HS-27A (cell line): Measurements from ENCODE around the gene CLDN7.
A peak's percentile ranks its signal among the peaks of the same experiment; 100 is the strongest.

Experiments
- DNase-seq: peaks from one replicate; pipeline ENCODE4 v3.0.0-alpha.2; 2012; ENCODE audit warnings: low read depth, missing footprints

Gene CLDN7

GRCh38 chr17:7285679-7286078 lies 23.4 kb upstream of the CLDN7 start:
- no peak for DNase-seq

- DNase-seq: no peak
These were observed 22.6 kb upstream of the CLDN7 start for GRCh38 chr17:7284911-7285310.

GRCh38 chr17:7283471-7284216 lies 21.4 kb upstream of the CLDN7 start:
- no peak for DNase-seq

- no peak for DNase-seq
These were observed 20.6 kb upstream of the CLDN7 start for GRCh38 chr17:7282752-7283321.

- DNase-seq: no peak
These were observed 19.9 kb upstream of the CLDN7 start for GRCh38 chr17:7281953-7282751.

- DNase-seq: peak; percentile 66
These were observed 19.0 kb upstream of the CLDN7 start, which contains the start of gene SLC2A4 for GRCh38 chr17:7281074-7281952. SLC2A4 (plus strand) TSS chr17:7281718; CDS start chr17:7281935, 217 bp downstream.

GRCh38 chr17:7280519-7281073 lies 18.3 kb upstream of the CLDN7 start:
- peak; percentile 26 for DNase-seq

- no peak for DNase-seq
These were observed 17.2 kb upstream of the CLDN7 start for GRCh38 chr17:7279448-7279847.

- DNase-seq: no peak
These were observed 4.5 kb upstream of the CLDN7 start for GRCh38 chr17:7266784-7267183.

- DNase-seq: no peak
These were observed 1.5 kb upstream of the CLDN7 start for GRCh38 chr17:7263801-7264078.

GRCh38 chr17:7262935-7263800 lies 890 bp upstream of the CLDN7 start:
- DNase-seq: no peak

- DNase-seq: no peak
These were observed 693 bp downstream of the CLDN7 start for GRCh38 chr17:7261379-7262191.

- DNase-seq: no peak
These were observed 1.5 kb downstream of the CLDN7 start for GRCh38 chr17:7260651-7261378.

- DNase-seq: no peak
These were observed 2.1 kb downstream of the CLDN7 start for GRCh38 chr17:7260151-7260550.

GRCh38 chr17:7259555-7259889 lies 2.8 kb downstream of the CLDN7 start:
- DNase-seq: no peak

GRCh38 chr17:7258731-7259554 lies 3.3 kb downstream of the CLDN7 start:
- DNase-seq: no peak

- DNase-seq: no peak
These were observed 5.4 kb downstream of the CLDN7 start for GRCh38 chr17:7256766-7257456.

GRCh38 chr17:7254511-7254910 lies 7.8 kb downstream of the CLDN7 start:
- DNase-seq: no peak
